ENCODE results near the gene CYB5A.

- no peak for TF ChIP-seq NFE2 (IDR thresholded peaks at IDR 0.05; ENCODE audit: low read depth)
- TF ChIP-seq, protein P1, sequence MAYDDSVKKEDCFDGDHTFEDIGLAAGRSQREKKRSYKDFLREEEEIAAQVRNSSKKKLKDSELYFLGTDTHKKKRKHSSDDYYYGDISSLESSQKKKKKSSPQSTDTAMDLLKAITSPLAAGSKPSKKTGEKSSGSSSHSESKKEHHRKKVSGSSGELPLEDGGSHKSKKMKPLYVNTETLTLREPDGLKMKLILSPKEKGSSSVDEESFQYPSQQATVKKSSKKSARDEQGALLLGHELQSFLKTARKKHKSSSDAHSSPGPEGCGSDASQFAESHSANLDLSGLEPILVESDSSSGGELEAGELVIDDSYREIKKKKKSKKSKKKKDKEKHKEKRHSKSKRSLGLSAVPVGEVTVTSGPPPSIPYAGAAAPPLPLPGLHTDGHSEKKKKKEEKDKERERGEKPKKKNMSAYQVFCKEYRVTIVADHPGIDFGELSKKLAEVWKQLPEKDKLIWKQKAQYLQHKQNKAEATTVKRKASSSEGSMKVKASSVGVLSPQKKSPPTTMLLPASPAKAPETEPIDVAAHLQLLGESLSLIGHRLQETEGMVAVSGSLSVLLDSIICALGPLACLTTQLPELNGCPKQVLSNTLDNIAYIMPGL (CRISPR knock-in tag; IDR thresholded peaks at IDR 0.05): no peak
Observed at GRCh38 chr18:74264303-74265020, 27.3 kb downstream of the CYB5A start.
